HepG2 (cell line): ENCODE results near the gene SMC1B.

Experiments
- BHLHE40 ChIP-seq: IDR thresholded peaks from 2 replicates; pipeline ENCODE4 v1.6.1; 2011; ENCODE audit warnings: low read length, improper control_type of control experiment
- CTCF ChIP-seq: sonication (generic); formaldehyde crosslinking; IDR thresholded peaks from 2 replicates; pipeline ENCODE4 v1.5.0; 2020; ENCODE audit warnings: mild to moderate bottlenecking, missing genetic modification reagents, moderate library complexity
- FLYWCH1 ChIP-seq: sonication (generic); formaldehyde crosslinking; IDR thresholded peaks from 2 replicates; pipeline ENCODE4 v1.8.1; 2023; ENCODE audit warnings: mild to moderate bottlenecking, missing genetic modification reagents
- GZF1 ChIP-seq: sonication (generic); formaldehyde crosslinking; IDR thresholded peaks from 2 replicates; pipeline ENCODE4 v1.5.1; 2020; ENCODE audit warnings: mild to moderate bottlenecking, missing genetic modification reagents
- YY1 ChIP-seq: IDR thresholded peaks from 2 replicates; pipeline ENCODE4 v1.6.1; 2011; ENCODE audit warnings: low read length, low read depth, moderate library complexity, mild to moderate bottlenecking; ENCODE audit not compliant: insufficient read depth, insufficient replicate concordance
- ZBTB43 ChIP-seq: sonication (generic); formaldehyde crosslinking; conservative IDR thresholded peaks from 2 replicates; pipeline ENCODE4 v1.4.0; 2020; ENCODE audit warnings: missing genetic modification reagents
- TF ChIP-seq, protein P1 (sequence below): sonication (generic); formaldehyde crosslinking; IDR thresholded peaks from 2 replicates; pipeline ENCODE4 v1.5.1; 2020; ENCODE audit warnings: missing genetic modification reagents, mild to moderate bottlenecking, borderline replicate concordance

- no peak for TF ChIP-seq GZF1 (CRISPR knock-in tag)
- TF ChIP-seq CTCF, result no peak
- no peak for TF ChIP-seq BHLHE40
- no peak for TF ChIP-seq FLYWCH1 (CRISPR knock-in tag)
- TF ChIP-seq, protein P1, sequence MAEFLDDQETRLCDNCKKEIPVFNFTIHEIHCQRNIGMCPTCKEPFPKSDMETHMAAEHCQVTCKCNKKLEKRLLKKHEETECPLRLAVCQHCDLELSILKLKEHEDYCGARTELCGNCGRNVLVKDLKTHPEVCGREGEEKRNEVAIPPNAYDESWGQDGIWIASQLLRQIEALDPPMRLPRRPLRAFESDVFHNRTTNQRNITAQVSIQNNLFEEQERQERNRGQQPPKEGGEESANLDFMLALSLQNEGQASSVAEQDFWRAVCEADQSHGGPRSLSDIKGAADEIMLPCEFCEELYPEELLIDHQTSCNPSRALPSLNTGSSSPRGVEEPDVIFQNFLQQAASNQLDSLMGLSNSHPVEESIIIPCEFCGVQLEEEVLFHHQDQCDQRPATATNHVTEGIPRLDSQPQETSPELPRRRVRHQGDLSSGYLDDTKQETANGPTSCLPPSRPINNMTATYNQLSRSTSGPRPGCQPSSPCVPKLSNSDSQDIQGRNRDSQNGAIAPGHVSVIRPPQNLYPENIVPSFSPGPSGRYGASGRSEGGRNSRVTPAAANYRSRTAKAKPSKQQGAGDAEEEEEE (CRISPR knock-in tag), result no peak
- no peak for TF ChIP-seq YY1
- no peak for TF ChIP-seq ZBTB43
These were observed 110.6 kb downstream of the SMC1B start for GRCh38 chr22:45302751-45303150.
